Measurements from ENCODE around the gene BTBD2.
A peak's percentile ranks its signal among the peaks of the same experiment; 100 is the strongest.

The BTBD2 gene

DNA sequence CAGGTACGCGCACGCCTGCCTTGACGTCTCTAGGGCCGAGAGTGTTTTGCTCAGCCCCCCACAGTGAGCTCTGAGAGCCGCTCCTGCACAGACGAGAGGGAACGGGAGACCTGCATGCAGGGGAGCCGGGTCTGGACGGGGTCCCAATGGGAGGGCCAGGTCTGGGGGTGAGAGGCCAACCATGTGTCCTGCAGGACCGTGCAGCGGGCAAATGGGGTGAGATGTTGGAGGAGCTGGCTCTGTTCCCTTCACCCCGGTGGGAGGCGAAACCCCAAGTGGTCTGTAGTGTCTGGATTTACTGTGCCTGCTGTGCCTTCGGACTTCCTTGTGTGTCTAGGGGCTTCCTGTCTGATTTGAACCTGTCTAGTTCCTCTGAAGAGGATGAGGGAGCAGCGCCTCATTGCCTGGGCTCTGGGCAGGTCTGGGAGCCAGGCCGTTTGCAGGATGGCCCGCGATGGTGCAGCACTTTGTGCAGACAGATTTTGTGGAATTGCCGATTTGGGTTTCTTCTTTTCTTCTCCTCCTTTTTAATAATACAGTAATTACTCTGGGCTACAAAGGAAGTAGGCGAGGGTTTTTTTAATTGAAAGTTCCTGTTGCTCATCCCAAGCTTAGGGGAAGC, 72.5 kb downstream of the BTBD2 start:
- TF ChIP-seq FOXP2 (optimal IDR thresholded peaks at IDR 0.05; ENCODE audit: borderline replicate concordance, extremely low read depth, extremely low read length, insufficient read depth) (no peak), TAF1 (IDR thresholded peaks at IDR 0.05; ENCODE audit: borderline replicate concordance, insufficient read depth, low read length) (no peak), SIN3A (IDR thresholded peaks at IDR 0.05; ENCODE audit: borderline replicate concordance, insufficient read depth, low read length) (no peak), POLR2AphosphoS5 (IDR thresholded peaks at IDR 0.05; ENCODE audit: low read depth, low read length) (no peak)
- TF ChIP-seq, protein P1, sequence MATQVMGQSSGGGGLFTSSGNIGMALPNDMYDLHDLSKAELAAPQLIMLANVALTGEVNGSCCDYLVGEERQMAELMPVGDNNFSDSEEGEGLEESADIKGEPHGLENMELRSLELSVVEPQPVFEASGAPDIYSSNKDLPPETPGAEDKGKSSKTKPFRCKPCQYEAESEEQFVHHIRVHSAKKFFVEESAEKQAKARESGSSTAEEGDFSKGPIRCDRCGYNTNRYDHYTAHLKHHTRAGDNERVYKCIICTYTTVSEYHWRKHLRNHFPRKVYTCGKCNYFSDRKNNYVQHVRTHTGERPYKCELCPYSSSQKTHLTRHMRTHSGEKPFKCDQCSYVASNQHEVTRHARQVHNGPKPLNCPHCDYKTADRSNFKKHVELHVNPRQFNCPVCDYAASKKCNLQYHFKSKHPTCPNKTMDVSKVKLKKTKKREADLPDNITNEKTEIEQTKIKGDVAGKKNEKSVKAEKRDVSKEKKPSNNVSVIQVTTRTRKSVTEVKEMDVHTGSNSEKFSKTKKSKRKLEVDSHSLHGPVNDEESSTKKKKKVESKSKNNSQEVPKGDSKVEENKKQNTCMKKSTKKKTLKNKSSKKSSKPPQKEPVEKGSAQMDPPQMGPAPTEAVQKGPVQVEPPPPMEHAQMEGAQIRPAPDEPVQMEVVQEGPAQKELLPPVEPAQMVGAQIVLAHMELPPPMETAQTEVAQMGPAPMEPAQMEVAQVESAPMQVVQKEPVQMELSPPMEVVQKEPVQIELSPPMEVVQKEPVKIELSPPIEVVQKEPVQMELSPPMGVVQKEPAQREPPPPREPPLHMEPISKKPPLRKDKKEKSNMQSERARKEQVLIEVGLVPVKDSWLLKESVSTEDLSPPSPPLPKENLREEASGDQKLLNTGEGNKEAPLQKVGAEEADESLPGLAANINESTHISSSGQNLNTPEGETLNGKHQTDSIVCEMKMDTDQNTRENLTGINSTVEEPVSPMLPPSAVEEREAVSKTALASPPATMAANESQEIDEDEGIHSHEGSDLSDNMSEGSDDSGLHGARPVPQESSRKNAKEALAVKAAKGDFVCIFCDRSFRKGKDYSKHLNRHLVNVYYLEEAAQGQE (IDR thresholded peaks at IDR 0.05; ENCODE audit: insufficient read depth in 1 of 2, low read depth in 2 of 2, low read length in 2 of 2), result no peak

DNA sequence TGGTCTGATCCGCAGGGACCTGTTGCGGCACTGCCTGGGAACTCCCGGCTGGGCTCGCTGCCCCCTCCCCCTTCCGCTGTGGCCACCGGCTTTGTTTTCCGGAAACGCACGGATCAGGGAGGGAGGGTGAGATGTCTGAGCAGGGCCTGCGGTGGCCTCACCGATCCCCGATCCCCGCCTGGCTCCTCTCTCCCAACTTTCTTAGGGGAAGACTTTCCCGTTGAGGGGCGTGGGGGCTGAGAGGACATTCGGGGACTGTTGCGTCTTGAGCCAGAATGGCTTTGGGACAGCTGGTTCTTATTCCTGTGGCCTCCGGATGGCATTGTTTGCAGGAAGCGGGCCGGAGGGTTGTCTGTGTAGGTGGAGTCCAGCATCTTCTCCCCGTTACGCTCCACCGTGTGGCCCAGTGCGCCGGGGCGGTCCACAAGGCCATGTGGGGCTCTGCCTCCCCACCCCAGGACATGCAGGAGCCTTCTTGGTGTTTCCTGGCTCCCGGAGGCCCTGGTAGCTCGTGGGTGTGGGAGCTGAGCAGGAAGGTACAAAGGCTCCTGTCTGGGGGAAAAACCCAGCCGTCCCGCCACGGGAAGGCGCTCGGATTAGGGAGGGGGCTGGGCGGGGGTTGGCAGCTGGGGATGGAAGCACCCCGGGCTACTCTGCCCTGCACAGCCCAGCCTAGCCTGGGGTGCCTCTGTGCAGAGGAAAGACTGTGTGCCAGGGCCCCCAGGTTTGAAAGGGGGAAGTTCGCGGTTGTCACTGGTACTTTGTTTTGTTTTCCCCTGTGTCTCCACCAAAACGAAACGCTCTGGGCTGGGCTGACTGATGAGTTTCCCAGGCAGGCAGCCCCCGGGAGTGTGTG, 73.2 kb downstream of the BTBD2 start:
- no peak for TF ChIP-seq SIN3A (IDR thresholded peaks at IDR 0.05; ENCODE audit: borderline replicate concordance, insufficient read depth, low read length)
- TF ChIP-seq, protein P1 (IDR thresholded peaks at IDR 0.05; ENCODE audit: insufficient read depth in 1 of 2, low read depth in 2 of 2, low read length in 2 of 2), result 0 out of 4 replicates have a peak, but pooled peaks of 1 of the 2 experiments have one; percentile 26
- peak; percentile 97 for TF ChIP-seq FOXP2 (optimal IDR thresholded peaks at IDR 0.05; ENCODE audit: borderline replicate concordance, extremely low read depth, extremely low read length, insufficient read depth)
- peak; percentile 14; the same call in 1 of the 2 replicates for TF ChIP-seq TAF1 (IDR thresholded peaks at IDR 0.05; ENCODE audit: borderline replicate concordance, insufficient read depth, low read length)
- 0 out of 2 replicates have a peak, but pooled peaks have one; percentile 10 for TF ChIP-seq POLR2AphosphoS5 (IDR thresholded peaks at IDR 0.05; ENCODE audit: low read depth, low read length)

DNA sequence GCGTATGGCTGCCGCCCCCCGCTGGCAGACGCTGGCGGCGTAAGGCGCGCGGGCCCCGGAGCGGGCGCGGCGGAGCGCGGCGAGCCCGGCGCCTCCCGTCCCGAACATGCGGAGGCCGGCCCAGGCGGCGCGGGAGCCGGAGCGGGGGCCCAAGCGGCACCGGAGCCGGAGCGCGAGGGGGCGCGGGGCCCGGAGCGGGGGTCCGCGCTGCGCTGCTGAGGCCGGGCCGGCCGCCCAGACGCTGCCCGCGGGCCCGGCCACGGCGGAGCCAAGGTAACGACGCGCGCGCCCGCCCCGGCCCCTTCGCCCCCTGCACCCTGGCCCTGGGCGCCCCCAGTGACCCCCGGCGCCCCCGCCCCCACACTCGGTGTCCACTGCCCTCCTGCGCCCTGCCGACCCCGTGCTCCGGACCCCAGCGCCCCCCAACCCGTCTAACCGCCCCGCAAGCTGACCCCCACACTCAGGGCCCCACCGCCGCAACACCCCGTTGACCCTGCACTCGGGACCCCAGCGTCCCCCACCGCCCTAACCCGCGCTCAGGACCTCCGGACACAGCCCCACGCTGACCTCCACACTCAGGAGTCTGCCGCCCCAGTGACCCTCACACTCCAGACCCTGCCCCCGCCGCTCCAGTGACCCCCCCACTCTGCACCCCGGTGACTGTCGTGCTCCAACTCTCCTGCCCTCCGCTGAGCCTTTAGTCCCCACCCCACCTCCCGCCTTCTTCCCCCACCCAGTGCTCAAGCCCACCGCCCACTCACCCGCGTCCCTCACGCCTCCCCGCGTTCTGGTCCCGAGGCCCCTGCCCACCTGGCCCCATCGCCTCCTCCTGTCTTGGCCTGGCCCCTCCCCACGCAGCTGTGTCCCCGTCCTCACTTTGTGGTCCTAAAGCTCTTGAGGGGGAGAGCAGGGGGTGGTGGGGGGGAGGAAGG, 74.1 kb downstream of the BTBD2 start, which contains the start of gene CSNK1G2:
Gene CSNK1G2, plus strand, starts transcription at position 27 of the 932 bp plus-strand sequence. CDS start 28,601 bp downstream, outside the sequence.
- TF ChIP-seq POLR2AphosphoS5 (IDR thresholded peaks at IDR 0.05; ENCODE audit: low read depth, low read length) (peak; percentile 30; the same call in 1 of the 2 replicates), TAF1 (IDR thresholded peaks at IDR 0.05; ENCODE audit: borderline replicate concordance, insufficient read depth, low read length) (no peak), FOXP2 (optimal IDR thresholded peaks at IDR 0.05; ENCODE audit: borderline replicate concordance, extremely low read depth, extremely low read length, insufficient read depth) (peak; percentile 14)

DNA sequence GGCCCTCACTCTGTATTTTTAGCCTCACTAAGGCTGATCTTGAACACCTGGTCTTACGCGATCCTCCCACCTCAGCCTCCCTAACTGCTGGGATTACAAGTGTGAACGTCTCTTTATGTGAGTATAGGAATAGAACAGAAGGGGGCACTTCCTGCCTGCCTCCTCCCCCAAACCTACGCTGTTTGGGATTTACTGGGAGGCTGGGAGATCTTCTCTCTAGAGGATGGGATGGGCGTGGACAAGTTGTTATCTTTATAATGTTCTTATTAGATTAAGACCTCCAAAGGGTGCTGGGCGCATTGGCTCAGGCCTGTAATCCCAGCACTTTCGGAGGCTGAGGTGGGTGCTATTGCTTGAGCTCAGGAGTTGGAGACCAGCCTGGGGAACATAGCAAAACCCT, 77.4 kb downstream of the BTBD2 start:
- TF ChIP-seq FOXP2 (optimal IDR thresholded peaks at IDR 0.05; ENCODE audit: borderline replicate concordance, extremely low read depth, extremely low read length, insufficient read depth) (no peak), TAF1 (IDR thresholded peaks at IDR 0.05; ENCODE audit: borderline replicate concordance, insufficient read depth, low read length) (no peak), POLR2AphosphoS5 (IDR thresholded peaks at IDR 0.05; ENCODE audit: low read depth, low read length) (no peak), SIN3A (IDR thresholded peaks at IDR 0.05; ENCODE audit: borderline replicate concordance, insufficient read depth, low read length) (no peak)
- TF ChIP-seq, protein P1 (IDR thresholded peaks at IDR 0.05; ENCODE audit: insufficient read depth in 1 of 2, low read depth in 2 of 2, low read length in 2 of 2), result no peak

Data from PFSK-1 (cell line).